GM12878 (cell line): Measurements from ENCODE around the gene CYTH3. TPM values are rescaled to one million over a fixed set of nuclear protein-coding genes. Genes with fewer than 3 reads are reported as not detected.

Experiments used
- ATF7 ChIP-seq: fragments of 450-650 bp; IDR thresholded peaks from 2 replicates; pipeline ENCODE4 v1.6.1; 2016; ENCODE audit warnings: low read depth, mild to moderate bottlenecking
- BRCA1 ChIP-seq: IDR thresholded peaks from 2 replicates; pipeline ENCODE4 v1.6.1; 2011; ENCODE audit warnings: low read depth, low read length, improper control_type of control experiment
- CEBPB ChIP-seq, 2 experiments: fragments of 150-350 bp in 1 of 2; IDR thresholded peaks; 2 replicates each; pipeline ENCODE4 v1.6.1; 2012 to 2014; ENCODE audit warnings: low read depth in 2 of 2, low read length in 2 of 2, borderline replicate concordance in 1 of 2, inconsistent platforms in 1 of 2
- EED ChIP-seq: sonication (generic); IDR thresholded peaks from 2 replicates; pipeline ENCODE4 v1.6.1; 2016; ENCODE audit warnings: antibody characterized with exemption, low read depth
- GATAD2B ChIP-seq: fragments of 450-650 bp; conservative IDR thresholded peaks from 2 replicates; pipeline ENCODE4 v1.6.1; 2017; ENCODE audit warnings: low read depth, mild to moderate bottlenecking, moderate library complexity
- MTA3 ChIP-seq: IDR thresholded peaks from 2 replicates; pipeline ENCODE4 v1.6.1; 2012; ENCODE audit warnings: low read length, inconsistent platforms, borderline replicate concordance
- NFIC ChIP-seq: IDR thresholded peaks from 2 replicates; pipeline ENCODE4 v1.6.1; 2012; ENCODE audit warnings: low read depth, mild to moderate bottlenecking, inconsistent platforms, low read length, moderate library complexity
- RELA ChIP-seq: fragments of 450-650 bp; IDR thresholded peaks from 2 replicates; pipeline ENCODE4 v1.8.0; 2014; ENCODE audit warnings: borderline replicate concordance; ENCODE audit not compliant: partially characterized antibody
- SIN3A ChIP-seq: IDR thresholded peaks from 2 replicates; pipeline ENCODE4 v1.6.1; 2012; ENCODE audit warnings: low read depth, low read length, improper control_type of control experiment
- SMARCA5 ChIP-seq: fragments of 450-650 bp; IDR thresholded peaks from 2 replicates; pipeline ENCODE4 v1.6.1; 2017; ENCODE audit warnings: mild to moderate bottlenecking
- polyA plus RNA-seq, 11 experiments: library from polyadenylated mRNA; depleted of rRNA in 4 of 11; unstranded in 6 of 11; stranded (reverse) in 5 of 11; fragments of >200 nt; fragmentation: Nextera tagmentation in 4 of 11; fragmentation: Illumina TruSeq in 1 of 11; extraction: Ambion mirVana in 4 of 11; extraction: Trizol in 1 of 11; gene quantifications; 1 replicate in 1 of 11; 2 replicates in 10 of 11; pipeline versions ENCODE4 v1.2.1 to v1.2.3, GENCODE V29; 2011 to 2016; ENCODE audit warnings: inconsistent platforms in 2 of 11, missing spikeins in 2 of 11, low read depth in 1 of 11
- total RNA-seq, 4 experiments: library from RNA; depleted of rRNA in 3 of 4; stranded (reverse); fragments of >200 nt in 3 of 4; fragmentation: Illumina TruSeq in 1 of 4; extraction: Trizol in 1 of 4; gene quantifications; 2 replicates each; pipeline versions ENCODE4 v1.2.1 to v1.2.3, GENCODE V29; 2013 to 2021
- TF ChIP-seq, protein P1 (sequence below): fragments of 450-650 bp; IDR thresholded peaks from 2 replicates; pipeline ENCODE4 v1.6.1; 2018; ENCODE audit warnings: borderline replicate concordance, mild to moderate bottlenecking; ENCODE audit not compliant: partially characterized antibody
- TF ChIP-seq, protein P2 (sequence below): fragments of 450-650 bp; IDR thresholded peaks from 2 replicates; pipeline ENCODE4 v1.6.1; 2017; ENCODE audit warnings: mild to moderate bottlenecking
- TF ChIP-seq, protein P3 (sequence below): fragments of 450-650 bp; formaldehyde crosslinking; IDR thresholded peaks from 2 replicates; pipeline ENCODE4 v1.4.0; 2022; ENCODE audit warnings: mild to moderate bottlenecking, moderate library complexity
- TF ChIP-seq, protein P4 (sequence below): fragments of 450-650 bp; IDR thresholded peaks from 2 replicates; pipeline ENCODE4 v1.6.1; 2017; ENCODE audit warnings: mild to moderate bottlenecking, moderate library complexity
- TF ChIP-seq, protein P5 (sequence below): IDR thresholded peaks from 2 replicates; pipeline ENCODE4 v1.6.1; 2012; ENCODE audit warnings: low read depth, low read length, improper control_type of control experiment
- TF ChIP-seq, protein P6 (sequence below): IDR thresholded peaks from 2 replicates; pipeline ENCODE4 v1.6.1; 2012; ENCODE audit warnings: low read depth, low read length, improper control_type of control experiment

Gene CYTH3
- total and polyA plus RNA-seq, 10 of the 15 experiments (the other 5 are each of a cell fraction or from before 2014, with no cell fraction given): 0.45 to 28.2 (median 15.7) TPM

DNA sequence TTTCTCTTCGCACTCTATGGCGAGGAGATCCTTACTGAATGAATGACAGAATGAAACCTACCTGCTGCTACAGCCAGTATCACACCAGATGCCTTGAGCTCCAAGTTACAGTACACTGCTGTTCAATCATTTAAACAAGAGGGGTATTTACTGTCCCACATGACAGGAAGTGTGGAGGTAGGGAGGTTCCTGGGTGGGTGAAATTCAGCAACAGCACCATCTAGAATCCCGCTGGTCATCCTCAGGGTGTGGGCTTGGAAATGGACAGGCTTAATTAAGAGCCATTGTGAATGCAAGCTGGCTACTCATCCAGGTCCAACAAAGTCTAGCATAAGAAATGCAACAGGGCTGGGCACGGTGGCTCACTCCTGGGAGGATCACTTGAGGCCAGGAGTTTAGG, 14.7 kb downstream of the CYTH3 start (continued):
- TF ChIP-seq, protein P1, sequence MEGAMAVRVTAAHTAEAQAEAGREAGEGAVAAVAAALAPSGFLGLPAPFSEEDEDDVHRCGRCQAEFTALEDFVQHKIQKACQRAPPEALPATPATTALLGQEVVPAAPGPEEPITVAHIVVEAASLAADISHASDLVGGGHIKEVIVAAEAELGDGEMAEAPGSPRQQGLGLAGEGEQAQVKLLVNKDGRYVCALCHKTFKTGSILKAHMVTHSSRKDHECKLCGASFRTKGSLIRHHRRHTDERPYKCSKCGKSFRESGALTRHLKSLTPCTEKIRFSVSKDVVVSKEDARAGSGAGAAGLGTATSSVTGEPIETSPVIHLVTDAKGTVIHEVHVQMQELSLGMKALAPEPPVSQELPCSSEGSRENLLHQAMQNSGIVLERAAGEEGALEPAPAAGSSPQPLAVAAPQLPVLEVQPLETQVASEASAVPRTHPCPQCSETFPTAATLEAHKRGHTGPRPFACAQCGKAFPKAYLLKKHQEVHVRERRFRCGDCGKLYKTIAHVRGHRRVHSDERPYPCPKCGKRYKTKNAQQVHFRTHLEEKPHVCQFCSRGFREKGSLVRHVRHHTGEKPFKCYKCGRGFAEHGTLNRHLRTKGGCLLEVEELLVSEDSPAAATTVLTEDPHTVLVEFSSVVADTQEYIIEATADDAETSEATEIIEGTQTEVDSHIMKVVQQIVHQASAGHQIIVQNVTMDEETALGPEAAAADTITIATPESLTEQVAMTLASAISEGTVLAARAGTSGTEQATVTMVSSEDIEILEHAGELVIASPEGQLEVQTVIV: no peak
- TF ChIP-seq MTA3 (no peak), RELA (no peak), SIN3A (no peak), ATF7 (no peak), GATAD2B (no peak), CEBPB (IDR thresholded peaks at IDR 0.05; ENCODE audit: borderline replicate concordance in 1 of 2, low read depth in 2 of 2, low read length in 2 of 2) (no peak), SMARCA5 (0 out of 2 replicates have a peak, but pooled peaks have one; percentile 32), EED (peak; percentile 41; the same call in 1 of the 2 replicates), NFIC (no peak), BRCA1 (no peak)
- TF ChIP-seq, protein P2, sequence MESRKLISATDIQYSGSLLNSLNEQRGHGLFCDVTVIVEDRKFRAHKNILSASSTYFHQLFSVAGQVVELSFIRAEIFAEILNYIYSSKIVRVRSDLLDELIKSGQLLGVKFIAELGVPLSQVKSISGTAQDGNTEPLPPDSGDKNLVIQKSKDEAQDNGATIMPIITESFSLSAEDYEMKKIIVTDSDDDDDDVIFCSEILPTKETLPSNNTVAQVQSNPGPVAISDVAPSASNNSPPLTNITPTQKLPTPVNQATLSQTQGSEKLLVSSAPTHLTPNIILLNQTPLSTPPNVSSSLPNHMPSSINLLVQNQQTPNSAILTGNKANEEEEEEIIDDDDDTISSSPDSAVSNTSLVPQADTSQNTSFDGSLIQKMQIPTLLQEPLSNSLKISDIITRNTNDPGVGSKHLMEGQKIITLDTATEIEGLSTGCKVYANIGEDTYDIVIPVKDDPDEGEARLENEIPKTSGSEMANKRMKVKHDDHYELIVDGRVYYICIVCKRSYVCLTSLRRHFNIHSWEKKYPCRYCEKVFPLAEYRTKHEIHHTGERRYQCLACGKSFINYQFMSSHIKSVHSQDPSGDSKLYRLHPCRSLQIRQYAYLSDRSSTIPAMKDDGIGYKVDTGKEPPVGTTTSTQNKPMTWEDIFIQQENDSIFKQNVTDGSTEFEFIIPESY: peak; percentile 47; the same call in 1 of the 2 replicates
- TF ChIP-seq, protein P3, sequence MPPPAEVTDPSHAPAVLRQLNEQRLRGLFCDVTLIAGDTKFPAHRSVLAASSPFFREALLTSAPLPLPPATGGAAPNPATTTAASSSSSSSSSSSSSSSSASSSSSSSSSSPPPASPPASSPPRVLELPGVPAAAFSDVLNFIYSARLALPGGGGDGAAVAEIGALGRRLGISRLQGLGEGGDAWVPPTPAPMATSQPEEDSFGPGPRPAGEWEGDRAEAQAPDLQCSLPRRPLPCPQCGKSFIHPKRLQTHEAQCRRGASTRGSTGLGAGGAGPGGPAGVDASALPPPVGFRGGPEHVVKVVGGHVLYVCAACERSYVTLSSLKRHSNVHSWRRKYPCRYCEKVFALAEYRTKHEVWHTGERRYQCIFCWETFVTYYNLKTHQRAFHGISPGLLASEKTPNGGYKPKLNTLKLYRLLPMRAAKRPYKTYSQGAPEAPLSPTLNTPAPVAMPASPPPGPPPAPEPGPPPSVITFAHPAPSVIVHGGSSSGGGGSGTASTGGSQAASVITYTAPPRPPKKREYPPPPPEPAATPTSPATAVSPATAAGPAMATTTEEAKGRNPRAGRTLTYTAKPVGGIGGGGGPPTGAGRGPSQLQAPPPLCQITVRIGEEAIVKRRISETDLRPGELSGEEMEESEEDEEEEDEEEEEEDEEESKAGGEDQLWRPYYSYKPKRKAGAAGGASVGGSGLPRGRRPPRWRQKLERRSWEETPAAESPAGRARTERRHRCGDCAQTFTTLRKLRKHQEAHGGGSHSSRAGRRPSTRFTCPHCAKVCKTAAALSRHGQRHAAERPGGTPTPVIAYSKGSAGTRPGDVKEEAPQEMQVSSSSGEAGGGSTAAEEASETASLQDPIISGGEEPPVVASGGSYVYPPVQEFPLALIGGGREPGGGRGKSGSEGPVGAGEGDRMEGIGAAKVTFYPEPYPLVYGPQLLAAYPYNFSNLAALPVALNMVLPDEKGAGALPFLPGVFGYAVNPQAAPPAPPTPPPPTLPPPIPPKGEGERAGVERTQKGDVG (CRISPR knock-in tag): no peak
- TF ChIP-seq, protein P4, sequence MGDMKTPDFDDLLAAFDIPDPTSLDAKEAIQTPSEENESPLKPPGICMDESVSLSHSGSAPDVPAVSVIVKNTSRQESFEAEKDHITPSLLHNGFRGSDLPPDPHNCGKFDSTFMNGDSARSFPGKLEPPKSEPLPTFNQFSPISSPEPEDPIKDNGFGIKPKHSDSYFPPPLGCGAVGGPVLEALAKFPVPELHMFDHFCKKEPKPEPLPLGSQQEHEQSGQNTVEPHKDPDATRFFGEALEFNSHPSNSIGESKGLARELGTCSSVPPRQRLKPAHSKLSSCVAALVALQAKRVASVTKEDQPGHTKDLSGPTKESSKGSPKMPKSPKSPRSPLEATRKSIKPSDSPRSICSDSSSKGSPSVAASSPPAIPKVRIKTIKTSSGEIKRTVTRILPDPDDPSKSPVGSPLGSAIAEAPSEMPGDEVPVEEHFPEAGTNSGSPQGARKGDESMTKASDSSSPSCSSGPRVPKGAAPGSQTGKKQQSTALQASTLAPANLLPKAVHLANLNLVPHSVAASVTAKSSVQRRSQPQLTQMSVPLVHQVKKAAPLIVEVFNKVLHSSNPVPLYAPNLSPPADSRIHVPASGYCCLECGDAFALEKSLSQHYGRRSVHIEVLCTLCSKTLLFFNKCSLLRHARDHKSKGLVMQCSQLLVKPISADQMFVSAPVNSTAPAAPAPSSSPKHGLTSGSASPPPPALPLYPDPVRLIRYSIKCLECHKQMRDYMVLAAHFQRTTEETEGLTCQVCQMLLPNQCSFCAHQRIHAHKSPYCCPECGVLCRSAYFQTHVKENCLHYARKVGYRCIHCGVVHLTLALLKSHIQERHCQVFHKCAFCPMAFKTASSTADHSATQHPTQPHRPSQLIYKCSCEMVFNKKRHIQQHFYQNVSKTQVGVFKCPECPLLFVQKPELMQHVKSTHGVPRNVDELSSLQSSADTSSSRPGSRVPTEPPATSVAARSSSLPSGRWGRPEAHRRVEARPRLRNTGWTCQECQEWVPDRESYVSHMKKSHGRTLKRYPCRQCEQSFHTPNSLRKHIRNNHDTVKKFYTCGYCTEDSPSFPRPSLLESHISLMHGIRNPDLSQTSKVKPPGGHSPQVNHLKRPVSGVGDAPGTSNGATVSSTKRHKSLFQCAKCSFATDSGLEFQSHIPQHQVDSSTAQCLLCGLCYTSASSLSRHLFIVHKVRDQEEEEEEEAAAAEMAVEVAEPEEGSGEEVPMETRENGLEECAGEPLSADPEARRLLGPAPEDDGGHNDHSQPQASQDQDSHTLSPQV: 0 out of 2 replicates have a peak, but pooled peaks have one; percentile 44
- TF ChIP-seq, protein P5, sequence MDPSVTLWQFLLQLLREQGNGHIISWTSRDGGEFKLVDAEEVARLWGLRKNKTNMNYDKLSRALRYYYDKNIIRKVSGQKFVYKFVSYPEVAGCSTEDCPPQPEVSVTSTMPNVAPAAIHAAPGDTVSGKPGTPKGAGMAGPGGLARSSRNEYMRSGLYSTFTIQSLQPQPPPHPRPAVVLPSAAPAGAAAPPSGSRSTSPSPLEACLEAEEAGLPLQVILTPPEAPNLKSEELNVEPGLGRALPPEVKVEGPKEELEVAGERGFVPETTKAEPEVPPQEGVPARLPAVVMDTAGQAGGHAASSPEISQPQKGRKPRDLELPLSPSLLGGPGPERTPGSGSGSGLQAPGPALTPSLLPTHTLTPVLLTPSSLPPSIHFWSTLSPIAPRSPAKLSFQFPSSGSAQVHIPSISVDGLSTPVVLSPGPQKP: no peak
- TF ChIP-seq, protein P6, sequence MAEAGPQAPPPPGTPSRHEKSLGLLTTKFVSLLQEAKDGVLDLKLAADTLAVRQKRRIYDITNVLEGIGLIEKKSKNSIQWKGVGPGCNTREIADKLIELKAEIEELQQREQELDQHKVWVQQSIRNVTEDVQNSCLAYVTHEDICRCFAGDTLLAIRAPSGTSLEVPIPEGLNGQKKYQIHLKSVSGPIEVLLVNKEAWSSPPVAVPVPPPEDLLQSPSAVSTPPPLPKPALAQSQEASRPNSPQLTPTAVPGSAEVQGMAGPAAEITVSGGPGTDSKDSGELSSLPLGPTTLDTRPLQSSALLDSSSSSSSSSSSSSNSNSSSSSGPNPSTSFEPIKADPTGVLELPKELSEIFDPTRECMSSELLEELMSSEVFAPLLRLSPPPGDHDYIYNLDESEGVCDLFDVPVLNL: no peak
